ENCODE data around the gene RABGAP1L. TPM values are rescaled to one million over a fixed set of nuclear protein-coding genes. Genes with fewer than 3 reads are reported as not detected.
A peak's percentile ranks its signal among the peaks of the same experiment; 100 is the strongest.
"Not testable (repeated sequence)": the region's sequence is repeated elsewhere in the genome, so short reads cannot be mapped to it uniquely, and the experiment has no call there.

Gene RABGAP1L
- polyA plus RNA-seq, 4 donors: 20.6 to 53.9 (median 25.1) TPM

DNA sequence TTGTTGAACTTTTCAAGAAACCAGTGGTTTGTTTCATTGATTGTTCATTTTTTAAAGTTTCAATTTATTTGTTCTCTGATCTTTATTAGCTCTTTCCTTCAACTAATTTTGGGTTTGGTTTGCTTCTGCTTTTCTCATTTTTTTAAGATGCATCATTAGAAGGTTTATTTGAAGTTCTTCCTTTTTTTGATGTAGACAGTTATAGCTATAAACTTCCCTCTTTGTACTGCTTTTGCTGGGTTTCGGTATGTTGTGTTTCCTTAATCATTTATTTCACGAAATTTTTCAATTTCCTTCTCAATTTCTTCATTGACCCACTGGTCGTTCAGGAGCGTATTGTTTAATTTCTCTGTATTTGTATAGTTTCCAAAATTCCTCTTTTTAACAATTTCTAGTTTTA is 155.1 kb downstream of the RABGAP1L start:
- H3K9me3 ChIP-seq (ENCODE audit: control insufficient read depth in 2 of 2, insufficient read depth in 1 of 2, low read depth in 1 of 2, low read length in 1 of 2): peaks cover 0 to 21% of the 10 kb centered on the region in 2 donors
- H3K36me3 ChIP-seq (ENCODE audit: control insufficient read depth in 3 of 3, insufficient read depth in 2 of 3, low read depth in 1 of 3, low read length in 3 of 3): peaks cover 2 to 10% (median 9%) of the 10 kb centered on the region in 3 donors
- no peak overlapping the region for H3K27ac ChIP-seq (ENCODE audit: low read depth in 1 of 3, low read length in 2 of 3)
- WGBS, 3 donors: 90 to 96% (median 91%) methylated on average over 4 of the region's 4 CpGs
- DNase-seq: no peak
- H3K4me3 ChIP-seq (ENCODE audit: low read depth in 1 of 3, low read length in 3 of 3): no peak overlapping the region
- no peaks in the 10 kb centered on the region for H3K4me1 ChIP-seq (ENCODE audit: control insufficient read depth in 3 of 3, insufficient read depth in 2 of 3, low read depth in 1 of 3, low read length in 2 of 3)
- no peak for FAIRE-seq
- no peaks in the 10 kb centered on the region for H3K27me3 ChIP-seq (ENCODE audit: control insufficient read depth in 3 of 3, insufficient read depth in 3 of 3, low read length in 3 of 3)

DNA sequence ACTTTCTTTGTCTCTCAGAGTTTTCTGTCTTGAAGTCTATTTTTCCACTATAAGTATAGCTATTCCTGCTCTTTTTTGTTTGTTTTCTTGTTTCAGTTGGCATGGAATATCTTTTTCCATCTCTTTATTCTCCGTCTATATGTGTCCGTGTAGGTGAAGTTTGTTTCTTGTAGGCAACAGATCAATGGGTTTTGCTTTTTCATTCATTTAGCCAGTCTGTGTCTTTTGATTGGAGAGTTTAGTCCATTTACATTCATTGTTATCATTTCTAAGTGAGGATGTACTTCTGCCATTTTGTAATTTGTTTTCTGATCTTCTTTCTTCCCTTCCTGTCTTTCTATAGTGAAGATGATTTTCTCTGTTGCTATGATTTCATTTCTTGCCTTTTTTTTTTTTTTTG is 155.9 kb downstream of the RABGAP1L start:
- Histone ChIP-seq H3K4me3 (ENCODE audit: low read depth in 1 of 3, low read length in 3 of 3) (no peak overlapping the region), H3K36me3 (ENCODE audit: control insufficient read depth in 3 of 3, insufficient read depth in 2 of 3, low read depth in 1 of 3, low read length in 3 of 3) (peaks cover 2 to 10% (median 9%) of the 10 kb centered on the region in 3 donors), H3K27me3 (ENCODE audit: control insufficient read depth in 3 of 3, insufficient read depth in 3 of 3, low read length in 3 of 3) (no peaks in the 10 kb centered on the region), H3K27ac (ENCODE audit: low read depth in 1 of 3, low read length in 2 of 3) (no peak overlapping the region), H3K4me1 (ENCODE audit: control insufficient read depth in 3 of 3, insufficient read depth in 2 of 3, low read depth in 1 of 3, low read length in 2 of 3) (no peaks in the 10 kb centered on the region), H3K9me3 (ENCODE audit: control insufficient read depth in 2 of 2, insufficient read depth in 1 of 2, low read depth in 1 of 2, low read length in 1 of 2) (peaks cover 0 to 23% of the 10 kb centered on the region in 2 donors)
- WGBS, 3 donors: 96 to 98% (median 98%) methylated on average over 2 of the region's 2 CpGs
- FAIRE-seq: no peak
- DNase-seq: no peak

DNA sequence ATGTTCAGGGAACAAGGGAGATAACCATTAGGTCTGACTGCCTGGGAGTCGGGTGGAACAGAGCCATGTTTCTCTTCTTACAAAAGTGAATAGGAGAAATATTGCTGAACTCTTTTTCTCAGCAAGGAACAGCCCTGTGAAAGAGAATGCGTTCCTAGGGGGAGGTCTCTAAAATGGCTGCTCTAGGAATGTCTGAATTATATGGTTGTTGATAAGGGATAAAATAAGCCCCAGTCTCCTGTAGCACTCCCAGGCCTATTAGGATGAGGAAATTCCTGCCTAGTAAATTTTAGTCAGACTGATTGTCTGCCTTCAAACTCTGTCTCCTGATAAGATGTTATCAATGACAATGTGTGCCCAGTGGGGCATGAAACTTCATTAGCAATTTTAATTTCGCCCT is 161.6 kb downstream of the RABGAP1L start:
- 96% methylated on average over 3 of the region's 3 CpGs for WGBS, 3 donors
- H3K27me3 ChIP-seq (ENCODE audit: control insufficient read depth in 3 of 3, insufficient read depth in 3 of 3, low read length in 3 of 3); H3K4me1 ChIP-seq (ENCODE audit: control insufficient read depth in 3 of 3, insufficient read depth in 2 of 3, low read depth in 1 of 3, low read length in 2 of 3); DNase-seq; H3K4me3 ChIP-seq (ENCODE audit: low read depth in 1 of 3, low read length in 3 of 3); H3K27ac ChIP-seq (ENCODE audit: low read depth in 1 of 3, low read length in 2 of 3); FAIRE-seq: not testable (repeated sequence)
- Histone ChIP-seq H3K36me3 (ENCODE audit: control insufficient read depth in 3 of 3, insufficient read depth in 2 of 3, low read depth in 1 of 3, low read length in 3 of 3) (peaks cover 6 to 15% (median 9%) of the 10 kb centered on the region in 3 donors), H3K9me3 (ENCODE audit: control insufficient read depth in 2 of 2, insufficient read depth in 1 of 2, low read depth in 1 of 2, low read length in 1 of 2) (peaks cover 0 to 40% of the 10 kb centered on the region in 2 donors)

DNA sequence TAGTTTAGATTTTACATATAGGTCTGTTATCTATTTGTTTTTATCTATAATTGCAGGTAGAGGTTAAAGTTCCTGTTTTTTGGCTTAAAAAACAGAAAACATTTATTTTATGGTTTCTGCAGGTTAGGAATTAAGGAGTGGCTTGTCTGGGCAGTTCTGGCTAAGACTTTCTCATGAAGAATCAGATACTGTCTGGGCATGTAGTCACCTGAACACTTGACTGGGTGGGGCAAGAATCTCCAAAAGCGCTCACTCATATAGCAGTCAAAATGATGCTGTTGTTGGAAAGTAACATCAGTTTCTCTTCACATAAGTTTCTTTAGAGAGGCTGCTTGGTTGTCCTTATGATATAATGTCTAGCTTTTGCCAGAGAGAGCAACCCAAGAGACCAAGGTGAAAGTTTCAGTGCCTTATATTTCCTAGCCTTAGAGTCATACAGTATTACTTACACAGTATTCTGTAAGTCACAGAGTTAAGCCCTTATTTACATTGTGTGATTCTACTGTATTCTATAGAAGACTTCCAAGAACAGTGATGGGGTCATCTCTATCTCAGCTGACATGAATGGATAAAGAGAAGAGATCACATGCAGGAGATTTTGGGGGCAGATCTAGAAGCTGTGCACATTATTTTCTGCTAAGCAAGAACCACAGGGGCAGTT is 163.0 kb downstream of the RABGAP1L start:
- no peak for FAIRE-seq
- Histone ChIP-seq H3K27ac (ENCODE audit: low read depth in 1 of 3, low read length in 2 of 3) (no peak overlapping the region), H3K27me3 (ENCODE audit: control insufficient read depth in 3 of 3, insufficient read depth in 3 of 3, low read length in 3 of 3) (no peaks in the 10 kb centered on the region), H3K36me3 (ENCODE audit: control insufficient read depth in 3 of 3, insufficient read depth in 2 of 3, low read depth in 1 of 3, low read length in 3 of 3) (peaks cover 1 to 10% (median 9%) of the 10 kb centered on the region in 3 donors), H3K9me3 (ENCODE audit: control insufficient read depth in 2 of 2, insufficient read depth in 1 of 2, low read depth in 1 of 2, low read length in 1 of 2) (peaks cover 0 to 34% of the 10 kb centered on the region in 2 donors), H3K4me3 (ENCODE audit: low read depth in 1 of 3, low read length in 3 of 3) (no peak overlapping the region), H3K4me1 (ENCODE audit: control insufficient read depth in 3 of 3, insufficient read depth in 2 of 3, low read depth in 1 of 3, low read length in 2 of 3) (no peaks in the 10 kb centered on the region)
- DNase-seq: peak in 1 of 2 donors; percentile 6
- 88 to 92% (median 89%) methylated on average over 1 of the region's 1 CpG for WGBS, 3 donors

DNA sequence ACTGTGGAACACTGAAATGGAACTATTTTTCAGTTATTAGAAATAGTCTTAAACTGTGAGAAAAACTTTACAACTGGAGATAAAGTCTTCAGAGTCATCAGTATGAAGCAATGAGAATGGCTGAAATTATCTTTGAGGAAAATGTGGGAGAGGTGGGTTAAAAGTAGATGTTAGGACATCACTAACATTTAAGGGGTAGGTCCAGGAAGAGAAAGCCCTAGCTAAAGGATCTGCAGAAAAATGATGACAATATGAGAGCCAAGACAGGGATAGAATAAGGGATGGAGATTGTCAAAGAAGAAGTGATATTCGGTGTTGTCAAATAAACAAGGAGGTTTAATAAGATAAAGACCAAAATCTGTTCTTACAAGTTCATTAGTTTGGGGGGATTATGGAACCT is 165.2 kb downstream of the RABGAP1L start:
- no peaks in the 10 kb centered on the region for H3K27me3 ChIP-seq (ENCODE audit: control insufficient read depth in 3 of 3, insufficient read depth in 3 of 3, low read length in 3 of 3)
- no peak for DNase-seq
- no peaks in the 10 kb centered on the region for H3K4me1 ChIP-seq (ENCODE audit: control insufficient read depth in 3 of 3, insufficient read depth in 2 of 3, low read depth in 1 of 3, low read length in 2 of 3)
- peaks cover 0 to 10% (median 5%) of the 10 kb centered on the region in 3 donors for H3K36me3 ChIP-seq (ENCODE audit: control insufficient read depth in 3 of 3, insufficient read depth in 2 of 3, low read depth in 1 of 3, low read length in 3 of 3)
- H3K4me3 ChIP-seq (ENCODE audit: low read depth in 1 of 3, low read length in 3 of 3): no peak overlapping the region
- H3K9me3 ChIP-seq (ENCODE audit: control insufficient read depth in 2 of 2, insufficient read depth in 1 of 2, low read depth in 1 of 2, low read length in 1 of 2): peaks cover 0 to 30% of the 10 kb centered on the region in 2 donors
- 87 to 100% (median 97%) methylated on average over 1 of the region's 1 CpG for WGBS, 3 donors
- H3K27ac ChIP-seq (ENCODE audit: low read depth in 1 of 3, low read length in 2 of 3): no peak overlapping the region
- no peak for FAIRE-seq

DNA sequence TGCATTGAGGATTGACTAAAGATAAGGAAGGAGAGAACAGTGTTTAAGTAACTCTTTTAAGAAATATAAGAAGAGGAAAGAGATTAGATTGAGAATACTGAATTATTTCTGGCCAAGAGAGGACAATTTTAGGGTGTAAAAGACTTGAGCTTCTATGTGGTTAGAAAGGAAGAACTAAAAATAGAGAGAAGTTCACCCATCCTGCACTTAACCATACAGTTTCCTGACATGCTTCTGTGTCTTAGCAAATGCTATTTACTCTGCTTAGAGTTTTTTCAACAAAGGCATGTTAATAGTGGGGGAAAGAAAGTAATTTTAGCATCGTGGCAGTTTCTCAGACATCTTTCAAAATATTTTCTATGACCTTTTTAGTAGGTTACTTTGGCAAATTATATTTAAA is 165.6 kb downstream of the RABGAP1L start:
- no peaks in the 10 kb centered on the region for H3K4me1 ChIP-seq (ENCODE audit: control insufficient read depth in 3 of 3, insufficient read depth in 2 of 3, low read depth in 1 of 3, low read length in 2 of 3)
- FAIRE-seq: no peak
- no peak for DNase-seq
- no peak overlapping the region for H3K27ac ChIP-seq (ENCODE audit: low read depth in 1 of 3, low read length in 2 of 3)
- 54 to 83% (median 69%) methylated on average over 1 of the region's 1 CpG for WGBS, 3 donors
- H3K9me3 ChIP-seq (ENCODE audit: control insufficient read depth in 2 of 2, insufficient read depth in 1 of 2, low read depth in 1 of 2, low read length in 1 of 2): peaks cover 0 to 30% of the 10 kb centered on the region in 2 donors
- peaks cover 0 to 10% (median 5%) of the 10 kb centered on the region in 3 donors for H3K36me3 ChIP-seq (ENCODE audit: control insufficient read depth in 3 of 3, insufficient read depth in 2 of 3, low read depth in 1 of 3, low read length in 3 of 3)
- H3K4me3 ChIP-seq (ENCODE audit: low read depth in 1 of 3, low read length in 3 of 3): no peak overlapping the region
- no peaks in the 10 kb centered on the region for H3K27me3 ChIP-seq (ENCODE audit: control insufficient read depth in 3 of 3, insufficient read depth in 3 of 3, low read length in 3 of 3)

DNA sequence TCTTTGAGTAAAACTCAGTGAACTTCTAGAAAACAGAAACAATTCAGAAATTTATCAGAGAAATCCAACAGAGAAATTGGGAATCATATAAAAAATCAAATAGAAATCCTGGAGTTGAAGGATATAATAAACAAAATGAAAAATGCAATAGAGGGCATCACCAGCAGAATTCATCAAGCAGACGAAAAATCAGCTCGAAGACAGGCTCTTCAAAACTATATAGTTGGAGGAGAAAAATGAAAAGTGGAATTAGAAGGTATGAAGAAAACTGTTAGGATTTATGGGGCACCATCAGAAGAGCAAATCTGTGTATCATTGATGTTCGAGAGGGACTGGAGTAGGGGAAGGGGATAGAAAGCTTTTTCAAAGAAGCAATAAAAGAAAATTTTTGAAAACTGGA is 167.0 kb downstream of the RABGAP1L start:
- Histone ChIP-seq H3K9me3 (ENCODE audit: control insufficient read depth in 2 of 2, insufficient read depth in 1 of 2, low read depth in 1 of 2, low read length in 1 of 2) (peaks cover 0 to 22% of the 10 kb centered on the region in 2 donors), H3K4me3 (ENCODE audit: low read depth in 1 of 3, low read length in 3 of 3) (no peak overlapping the region), H3K4me1 (ENCODE audit: control insufficient read depth in 3 of 3, insufficient read depth in 2 of 3, low read depth in 1 of 3, low read length in 2 of 3) (no peaks in the 10 kb centered on the region), H3K27ac (ENCODE audit: low read depth in 1 of 3, low read length in 2 of 3) (no peak overlapping the region), H3K36me3 (ENCODE audit: control insufficient read depth in 3 of 3, insufficient read depth in 2 of 3, low read depth in 1 of 3, low read length in 3 of 3) (peaks cover 0 to 5% (median 5%) of the 10 kb centered on the region in 3 donors), H3K27me3 (ENCODE audit: control insufficient read depth in 3 of 3, insufficient read depth in 3 of 3, low read length in 3 of 3) (no peaks in the 10 kb centered on the region)
- 94 to 98% (median 96%) methylated on average over 3 of the region's 3 CpGs for WGBS, 3 donors
- FAIRE-seq (no peak), DNase-seq (no peak)

DNA sequence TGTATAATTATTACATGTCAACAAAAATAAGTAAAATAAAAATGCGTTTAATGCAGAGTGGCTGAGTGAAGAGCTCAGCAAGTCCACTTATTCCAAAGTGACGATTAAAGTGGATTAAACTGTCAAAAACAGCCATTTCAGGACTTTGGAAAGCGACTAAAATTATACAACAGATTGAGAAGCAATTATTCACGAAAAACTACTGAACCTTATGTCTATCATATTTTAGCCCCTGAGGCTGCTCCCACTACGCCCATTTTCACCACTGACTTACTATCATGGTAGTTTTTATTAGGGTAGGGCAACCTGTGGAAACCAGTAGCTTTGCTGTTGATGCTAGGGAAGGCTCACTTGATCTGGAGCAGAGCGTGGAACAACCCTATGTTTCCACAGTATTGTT is 174.1 kb downstream of the RABGAP1L start:
- Histone ChIP-seq H3K4me1 (ENCODE audit: control insufficient read depth in 3 of 3, insufficient read depth in 2 of 3, low read depth in 1 of 3, low read length in 2 of 3) (no peaks in the 10 kb centered on the region), H3K36me3 (ENCODE audit: control insufficient read depth in 3 of 3, insufficient read depth in 2 of 3, low read depth in 1 of 3, low read length in 3 of 3) (peaks cover 0 to 1% (median 0%) of the 10 kb centered on the region in 3 donors), H3K27me3 (ENCODE audit: control insufficient read depth in 3 of 3, insufficient read depth in 3 of 3, low read length in 3 of 3) (no peaks in the 10 kb centered on the region), H3K27ac (ENCODE audit: low read depth in 1 of 3, low read length in 2 of 3) (no peak overlapping the region), H3K9me3 (ENCODE audit: control insufficient read depth in 2 of 2, insufficient read depth in 1 of 2, low read depth in 1 of 2, low read length in 1 of 2) (peaks cover 0 to 4% of the 10 kb centered on the region in 2 donors), H3K4me3 (ENCODE audit: low read depth in 1 of 3, low read length in 3 of 3) (no peak overlapping the region)
- DNase-seq: no peak
- FAIRE-seq: no peak
- WGBS, 3 donors: 93 to 96% (median 96%) methylated on average over 6 of the region's 6 CpGs
